HepG2 (cell line): ENCODE measurements around the gene THOC2. TPM values are rescaled to one million over a fixed set of nuclear protein-coding genes. Genes with fewer than 3 reads are reported as not detected.

ENCODE experiments used
- ATAC-seq: fragments of 200-7000 bp; cut with Tn5 transposase; 3 replicates; pipeline ENCODE4 v1.9.1; 2020; ENCODE audit warnings: mild to moderate bottlenecking, moderate library complexity
- BruUV-seq: library from RNA; stranded (reverse); fragments of 400-500 nt; replicated peaks from 2 replicates; lab custom pipeline; 2021; lab: Mats Ljungman, UMichigan
- CTCF ChIA-PET: fragments of 300-600 bp; formaldehyde crosslinking; extraction: SDS; loops from one replicate; lab custom pipeline; 2021; ENCODE audit warnings: low total read pairs, inconsistent platforms, low intra/inter-chr PET ratio; lab: Yijun Ruan, JAX
- POLR2A ChIA-PET: fragments of 350-600 bp; sonication (Branson Sonifier 250); formaldehyde crosslinking; loops from one replicate; lab custom pipeline; 2020; ENCODE audit warnings: antibody characterized with exemption, inconsistent platforms; lab: Yijun Ruan, JAX
- DNase-seq: peaks from one replicate; pipeline ENCODE4 v3.0.0-alpha.2; 2015; ENCODE audit warnings: low spot score
- FAIRE-seq: peaks from 3 replicates; lab custom pipeline; 2011; peaks lifted over from hg19 to GRCh38; lab: Jason Lieb, UNC
- H2AFZ ChIP-seq: one replicate; pipeline ENCODE4 v1.6.1; 2011; ENCODE audit warnings: low read length, inconsistent platforms
- H3K27ac ChIP-seq: fragments of 300-600 bp; 3 replicates; pipeline ENCODE4 v1.8.0; 2011; ENCODE audit warnings: mixed run types, mild to moderate bottlenecking, mixed read lengths, low read length, inconsistent platforms; ENCODE audit not compliant: insufficient read depth; ENCODE audit errors: extremely low read length
- H3K27me3 ChIP-seq, 2 experiments: fragments of 200-600 bp in 1 of 2; 2 replicates in 1 of 2; 3 replicates in 1 of 2; pipeline versions ENCODE4 v1.6.0 to v1.8.0; 2011; ENCODE audit warnings: low read length in 2 of 2, mild to moderate bottlenecking in 2 of 2, moderate library complexity in 2 of 2, inconsistent platforms in 1 of 2; ENCODE audit not compliant: insufficient read depth in 2 of 2, control insufficient read depth in 1 of 2
- H3K36me3 ChIP-seq, 2 experiments: fragments of 200-600 bp in 1 of 2; replicated peaks in 1 of 2; 2 replicates in 1 of 2; 3 replicates in 1 of 2; pipeline versions ENCODE4 v1.5.1 to v1.8.0; 2011; ENCODE audit warnings: low read length in 2 of 2, inconsistent platforms in 1 of 2; ENCODE audit not compliant: insufficient read depth in 2 of 2, control insufficient read depth in 1 of 2
- H3K4me1 ChIP-seq: 2 replicates; pipeline ENCODE4 v1.5.1; 2012; ENCODE audit warnings: low read length, inconsistent platforms; ENCODE audit not compliant: insufficient read depth
- H3K4me2 ChIP-seq: 2 replicates; pipeline ENCODE4 v1.6.0; 2011; ENCODE audit warnings: low read depth, low read length, inconsistent platforms
- H3K4me3 ChIP-seq, 3 experiments: fragments of 200-600 bp in 1 of 3; sonication (generic), shearing (Covaris generic) in 1 of 3; replicated peaks in 1 of 3; 2 replicates each; pipeline ENCODE4 v1.5.1; 2011 to 2016; ENCODE audit warnings: low read length in 3 of 3, inconsistent platforms in 2 of 3, low read depth in 2 of 3, mild to moderate bottlenecking in 2 of 3, control low read depth in 1 of 3, mixed read lengths in 1 of 3; ENCODE audit not compliant: insufficient read depth in 1 of 3
- H3K79me2 ChIP-seq: one replicate; pipeline ENCODE4 v1.6.1; 2011; ENCODE audit warnings: low read length, inconsistent platforms; ENCODE audit not compliant: insufficient read depth
- H3K9ac ChIP-seq: 2 replicates; pipeline ENCODE4 v1.6.0; 2011; ENCODE audit warnings: mild to moderate bottlenecking, low read depth, low read length, inconsistent platforms; ENCODE audit not compliant: insufficient read depth
- H3K9me3 ChIP-seq: 2 replicates; pipeline ENCODE4 v1.5.1; 2012; ENCODE audit warnings: mild to moderate bottlenecking, low read length
- H4K20me1 ChIP-seq: 2 replicates; pipeline ENCODE4 v1.6.0; 2011; ENCODE audit warnings: inconsistent platforms, mild to moderate bottlenecking, low read length, moderate library complexity; ENCODE audit not compliant: insufficient read depth
- CBFB ChIP-seq: sonication (generic); formaldehyde crosslinking; IDR thresholded peaks from 2 replicates; pipeline ENCODE4 v1.4.0; 2020; ENCODE audit warnings: missing genetic modification reagents
- GFI1 ChIP-seq: sonication (generic); formaldehyde crosslinking; IDR thresholded peaks from 2 replicates; pipeline ENCODE4 v1.5.0; 2020; ENCODE audit warnings: missing genetic modification reagents, mild to moderate bottlenecking, borderline replicate concordance
- GMEB2 ChIP-seq: IDR thresholded peaks from 2 replicates; pipeline ENCODE4 v1.6.1; 2016; ENCODE audit warnings: missing biosample characterization, missing genetic modification reagents, low read depth
- MAFK ChIP-seq, 2 experiments: IDR thresholded peaks in 1 of 2; conservative IDR thresholded peaks in 1 of 2; 2 replicates each; pipeline ENCODE4 v1.6.1; 2011; ENCODE audit warnings: improper control_type of control experiment in 2 of 2, low read length in 2 of 2
- NCOR1 ChIP-seq: fragments of 200-600 bp; sonication (generic); IDR thresholded peaks from 2 replicates; pipeline ENCODE4 v1.7.0; 2017; ENCODE audit warnings: antibody characterized with exemption, low read length, borderline replicate concordance
- RBM22 ChIP-seq: fragments of 200-400 bp; formaldehyde crosslinking; optimal IDR thresholded peaks from 2 replicates; pipeline ENCODE3; 2017; ENCODE audit warnings: mild to moderate bottlenecking, low read length, moderate library complexity
- ZNF543 ChIP-seq: sonication (generic); formaldehyde crosslinking; IDR thresholded peaks from 2 replicates; pipeline ENCODE4 v1.4.0; 2020; ENCODE audit warnings: mild to moderate bottlenecking, missing genetic modification reagents
- ZNF670 ChIP-seq: sonication (generic); formaldehyde crosslinking; IDR thresholded peaks from 2 replicates; pipeline ENCODE4 v1.8.0; 2022; ENCODE audit warnings: mild to moderate bottlenecking, missing genetic modification reagents, borderline replicate concordance
- WGBS: methylation state at CpG from one replicate; pipeline ENCODE4 v1.1.6; 2017; ENCODE audit warnings: low lambda C conversion rate; 5-methylcytosine and 5-hydroxymethylcytosine counted together
- in situ Hi-C: cut with HindIII; loops from 2 replicates; pipeline ENCODE4 v1.10.0; 2017; ENCODE audit warnings: low pct_unique_long_range_greater_than_20kb; ENCODE audit not compliant: extremely low pct_ligation_motif_present
- intact Hi-C: fragments of 100-400 bp; cut with micrococcal nuclease; formaldehyde crosslinking; loops from one replicate; pipeline ENCODE4 v1.10.0; 2022; ENCODE audit not compliant: unreplicated experiment
- polyA plus RNA-seq, 8 experiments: library from polyadenylated mRNA; depleted of rRNA in 3 of 8; stranded (reverse) in 7 of 8; unstranded in 1 of 8; fragments of >200 nt; fragmentation: Illumina TruSeq in 4 of 8; extraction: Trizol in 4 of 8; gene quantifications; 2 replicates each; pipeline versions ENCODE4 v1.2.1 to v1.2.3, GENCODE V29; 2011 to 2016; ENCODE audit warnings: low read depth in 4 of 8, missing spikeins in 1 of 8, mixed read lengths in 1 of 8; ENCODE audit not compliant: insufficient read depth in 1 of 8
- total RNA-seq, 5 experiments: library from RNA; depleted of rRNA; stranded (reverse); fragments of >200 nt; fragmentation: Illumina TruSeq; extraction: Trizol; gene quantifications; 2 replicates each; pipeline ENCODE4 v1.2.3, GENCODE V29; 2016; ENCODE audit warnings: low read depth in 1 of 5
- TF ChIP-seq, protein P1 (sequence below): sonication (generic); formaldehyde crosslinking; IDR thresholded peaks from 2 replicates; pipeline ENCODE4 v1.5.0; 2020; ENCODE audit warnings: mild to moderate bottlenecking, low read depth, missing genetic modification reagents, borderline replicate concordance

Gene THOC2
- total and polyA plus RNA-seq, 2 of the 13 experiments (the other 11 are each of a cell fraction or from before 2014, with no cell fraction given) = 87.1 to 101 TPM

DNA sequence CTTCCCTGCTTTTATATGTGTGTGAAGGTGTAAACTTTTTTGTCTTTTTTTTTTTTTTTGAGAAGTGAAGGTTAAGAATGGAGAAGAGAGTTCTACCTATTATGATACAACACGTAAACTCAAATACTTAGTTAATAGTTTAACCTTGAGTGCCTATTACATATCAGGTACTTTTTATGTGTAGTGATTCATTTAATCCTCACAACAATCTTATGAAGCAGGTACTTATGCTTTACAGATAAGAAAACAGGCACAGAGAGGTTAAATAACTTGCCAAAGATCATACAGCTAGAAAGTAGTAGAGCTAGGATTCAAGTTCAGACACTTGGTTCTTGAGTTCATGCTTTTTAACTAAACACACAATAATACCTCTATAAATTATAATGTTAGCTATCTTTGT is 107.4 kb downstream of the THOC2 start (continued):
- no peak for TF ChIP-seq GMEB2 (CRISPR knock-in tag)
- TF ChIP-seq CBFB (CRISPR knock-in tag) = no peak
- TF ChIP-seq RBM22 = no peak
- TF ChIP-seq ZNF670 (CRISPR knock-in tag) = no peak
- TF ChIP-seq, protein P1, sequence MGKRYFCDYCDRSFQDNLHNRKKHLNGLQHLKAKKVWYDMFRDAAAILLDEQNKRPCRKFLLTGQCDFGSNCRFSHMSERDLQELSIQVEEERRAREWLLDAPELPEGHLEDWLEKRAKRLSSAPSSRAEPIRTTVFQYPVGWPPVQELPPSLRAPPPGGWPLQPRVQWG (CRISPR knock-in tag) = no peak
- TF ChIP-seq NCOR1 = no peak

GRCh38 chrX:123617007-123617406 is 115.8 kb downstream of the THOC2 start:
- Histone ChIP-seq H3K9ac (no peak overlapping the region), H4K20me1 (no peaks in the 10 kb centered on the region), H2AFZ (no peak overlapping the region), H3K27me3 (no peaks in the 10 kb centered on the region), H3K27ac (no peak overlapping the region), H3K36me3 (peaks cover 2 to 20% of the 10 kb centered on the region in 2 experiments; a peak in 4 of 5 replicates), H3K79me2 (no peaks in the 10 kb centered on the region), H3K4me2 (no peak overlapping the region), H3K4me3 (no peak overlapping the region), H3K4me1 (no peaks in the 10 kb centered on the region), H3K9me3 (no peaks in the 10 kb centered on the region)
- TF ChIP-seq GFI1 (CRISPR knock-in tag) (no peak), ZNF543 (CRISPR knock-in tag) (no peak), MAFK (conservative IDR thresholded peaks at IDR 0.05 in 1 of 2, IDR thresholded peaks at IDR 0.05 in 1 of 2; ENCODE audit: low read length in 2 of 2) (0 out of 4 replicates have a peak, but pooled peaks of 1 of the 2 experiments have one; percentile 21)
- CTCF ChIA-PET = no interaction called here
- intact Hi-C loops = no loop called here
- in situ Hi-C loops = no loop called here
- POLR2A ChIA-PET = no interaction called here
- ATAC-seq (no peak), DNase-seq (no peak), FAIRE-seq (no peak)
- BruUV-seq = no TSS peak
- whole genome bisulfite sequencing = 100% methylated on average over 1 of the region's 1 CpG
